HG03460 (cell line): ENCODE data around the gene FAM131B.
A peak's percentile ranks its signal among the peaks of the same experiment; 100 is the strongest.

Source experiments
- ATAC-seq: cut with Tn5 transposase; IDR thresholded peaks from one replicate; pipeline ENCODE4 v1.9.1; 2021; ENCODE audit not compliant: unreplicated experiment

Gene FAM131B

GRCh38 chr7:143383642-143383957 lies 21.1 kb upstream of the FAM131B start:
- ATAC-seq: no peak

GRCh38 chr7:143382791-143383641 lies 20.5 kb upstream of the FAM131B start:
- ATAC-seq: no peak

- no peak for ATAC-seq
Observed at GRCh38 chr7:143382126-143382790, 19.7 kb upstream of the FAM131B start.

DNA sequence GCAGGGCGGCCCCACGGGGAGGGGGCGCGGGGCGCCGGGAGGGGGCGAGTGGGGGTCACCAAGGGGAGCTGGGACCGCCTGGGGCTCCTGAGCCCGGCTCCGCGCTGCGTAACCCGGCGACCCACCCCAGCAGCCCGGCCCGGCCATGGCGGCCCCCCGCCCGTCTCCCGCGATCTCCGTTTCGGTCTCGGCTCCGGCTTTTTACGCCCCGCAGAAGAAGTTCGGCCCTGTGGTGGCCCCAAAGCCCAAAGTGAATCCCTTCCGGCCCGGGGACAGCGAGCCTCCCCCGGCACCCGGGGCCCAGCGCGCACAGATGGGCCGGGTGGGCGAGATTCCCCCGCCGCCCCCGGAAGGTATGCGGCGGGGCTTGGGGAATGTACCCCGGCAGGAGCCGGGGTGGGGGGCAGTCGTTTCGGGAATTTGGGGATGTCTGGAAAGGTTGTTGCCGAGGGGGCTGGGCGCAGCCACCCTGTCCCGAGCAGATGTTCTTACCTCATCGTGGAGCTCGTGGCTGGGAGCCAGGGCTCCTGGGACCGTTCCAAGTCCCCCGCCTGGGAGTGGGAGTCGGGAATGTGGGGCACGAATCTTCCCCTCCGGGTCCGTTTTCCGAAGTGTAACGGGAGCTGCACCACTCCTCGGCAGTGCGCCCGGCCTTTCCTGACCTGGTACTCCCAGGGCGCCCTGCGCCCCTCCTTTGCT lies 19.1 kb upstream of the FAM131B start:
- peak; percentile 11 for ATAC-seq

GRCh38 chr7:143380646-143381426 lies 18.3 kb upstream of the FAM131B start, which contains the start of gene ZYX:
TSS of gene ZYX (plus strand) at chr7:143381345. CDS start at chr7:143381572, 227 bp downstream.
- ATAC-seq: peak; percentile 74

- ATAC-seq: peak; percentile 55
Observed at GRCh38 chr7:143380260-143380645, 17.7 kb upstream of the FAM131B start.

GRCh38 chr7:143379611-143380259 lies 17.2 kb upstream of the FAM131B start:
- ATAC-seq: no peak

- ATAC-seq: no peak
Observed at GRCh38 chr7:143376396-143376795, 13.9 kb upstream of the FAM131B start.

GRCh38 chr7:143375298-143376034 lies 13.0 kb upstream of the FAM131B start:
- ATAC-seq: no peak

- ATAC-seq: no peak
Observed at GRCh38 chr7:143374561-143374960, 12.0 kb upstream of the FAM131B start.

DNA sequence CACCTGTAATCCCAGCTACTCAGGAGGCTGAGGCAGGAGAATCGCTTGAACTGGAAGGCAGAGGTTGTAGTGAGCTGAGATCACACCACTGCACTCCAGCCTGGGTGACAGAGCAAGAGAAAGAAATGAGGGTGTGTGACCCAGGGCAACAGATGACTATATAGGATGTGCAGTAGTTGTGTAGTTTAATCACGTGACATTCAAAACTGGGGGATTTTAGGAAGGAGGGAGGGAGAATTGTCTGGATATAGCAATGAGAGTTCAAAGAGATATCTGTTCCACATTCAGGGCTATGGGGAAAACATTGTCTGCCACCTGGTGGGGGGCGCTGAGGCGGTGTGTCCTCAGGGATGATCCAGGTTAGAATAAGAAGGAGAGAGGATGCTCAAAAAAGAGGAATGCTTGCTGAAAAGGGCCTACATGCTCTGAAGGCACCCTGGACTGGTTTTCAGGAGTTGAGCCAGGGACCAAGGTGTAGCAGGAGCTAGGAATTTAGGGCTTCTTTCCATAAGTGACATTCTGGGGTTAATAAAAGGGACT lies 10.8 kb upstream of the FAM131B start:
- no peak for ATAC-seq

GRCh38 chr7:143372070-143372469 lies 9.6 kb upstream of the FAM131B start:
- ATAC-seq: no peak

GRCh38 chr7:143369678-143370651 lies 7.5 kb upstream of the FAM131B start:
- ATAC-seq: no peak

- ATAC-seq: no peak
Observed at GRCh38 chr7:143368387-143368786, 5.9 kb upstream of the FAM131B start.

GRCh38 chr7:143367972-143368371 lies 5.5 kb upstream of the FAM131B start:
- ATAC-seq: no peak

DNA sequence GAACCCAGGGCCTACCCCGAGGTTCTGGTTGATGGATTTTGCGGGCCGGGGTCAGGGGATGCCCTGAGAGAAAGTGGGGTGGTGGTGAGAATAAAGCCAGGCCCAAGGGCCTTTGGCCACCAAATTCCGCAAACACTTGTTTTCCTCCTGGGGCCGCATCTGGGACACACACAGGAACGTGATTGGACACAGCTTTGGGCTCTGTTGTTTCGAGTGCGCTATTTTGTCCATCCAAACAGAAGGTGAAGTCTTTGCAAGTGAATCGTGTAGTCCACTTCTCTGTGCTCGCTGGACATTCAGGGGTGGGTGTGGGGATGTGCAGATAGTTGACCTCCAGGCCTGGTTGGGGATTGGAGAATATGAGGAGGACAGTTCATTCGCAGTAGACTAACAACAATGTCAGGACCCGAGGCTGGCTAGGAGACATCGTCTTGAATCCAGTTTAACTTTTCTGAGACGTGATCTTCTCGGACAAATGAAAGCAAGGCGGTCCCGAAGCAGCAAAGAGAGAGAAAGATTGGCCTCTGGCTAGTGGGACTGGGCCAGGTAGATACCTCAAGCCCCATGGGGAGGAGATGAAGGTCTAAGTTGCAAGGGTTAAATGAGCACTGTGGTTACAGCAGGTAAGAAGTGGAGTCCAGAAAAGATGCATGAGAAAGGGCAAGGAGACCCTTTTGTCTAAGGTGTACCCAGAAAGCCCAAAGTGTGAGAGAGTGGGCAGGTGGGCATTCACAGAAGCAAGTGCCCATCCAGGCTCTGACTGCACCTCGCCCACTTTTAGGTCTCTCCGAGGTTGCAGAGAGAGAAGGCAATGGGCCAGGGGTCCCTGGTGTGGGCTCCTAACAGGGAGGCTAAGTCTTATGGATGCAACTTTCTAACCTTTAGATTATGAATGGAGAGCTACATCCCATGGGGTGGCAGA lies 764 bp upstream of the FAM131B start:
- ATAC-seq: no peak

GRCh38 chr7:143361552-143362130 lies 872 bp downstream of the FAM131B start:
- no peak for ATAC-seq
